Epithelial cell of proximal tubule (primary cell): Measurements from ENCODE around the gene SLC16A3. TPM values are rescaled to one million over a fixed set of nuclear protein-coding genes. Genes with fewer than 3 reads are reported as not detected.
A peak's percentile ranks its signal among the peaks of the same experiment; 100 is the strongest.

Experiments
- DNase-seq: peaks from one replicate; pipeline ENCODE4 v3.0.0-alpha.2; 2011; ENCODE audit warnings: low read depth
- H3K4me3 ChIP-seq: 2 replicates; pipeline ENCODE4 v1.5.1; 2011; ENCODE audit warnings: low read depth, mild to moderate bottlenecking, low read length
- CTCF ChIP-seq: conservative IDR thresholded peaks from 2 replicates; pipeline ENCODE4 v1.5.1; 2012; ENCODE audit warnings: low read depth, mild to moderate bottlenecking, low read length
- total RNA-seq: library from RNA; depleted of rRNA; stranded (reverse); fragments of >200 nt; gene quantifications from 2 replicates; pipeline ENCODE4 v1.2.3, GENCODE V29; 2015

The SLC16A3 gene
- total RNA-seq, 1 donor from 2014 or later, result 190 TPM

GRCh38 chr17:82269882-82270500, 41.1 kb downstream of the SLC16A3 start:
- H3K4me3 ChIP-seq, result no peak overlapping the region
- no peak for TF ChIP-seq CTCF
- DNase-seq, result no peak

DNA sequence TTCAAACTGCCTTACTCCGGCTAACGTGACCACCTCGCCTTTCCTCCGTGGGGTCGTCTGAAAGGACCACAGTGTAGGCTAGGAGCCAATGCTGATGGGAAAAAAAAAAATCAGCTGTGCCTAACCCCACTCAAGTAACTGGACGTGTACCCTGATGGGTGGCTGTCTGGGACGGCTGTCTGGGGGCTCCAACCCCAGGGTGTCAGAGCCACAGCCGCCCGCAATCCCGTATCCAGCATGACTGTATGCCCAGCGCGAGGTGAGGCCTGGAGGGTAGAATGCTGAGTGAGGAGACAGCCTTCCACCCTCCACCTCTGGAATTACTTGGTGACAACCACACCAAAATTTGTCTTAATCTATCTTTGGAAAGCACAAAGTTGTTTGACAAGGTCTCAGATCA, 41.8 kb downstream of the SLC16A3 start:
- TF ChIP-seq CTCF, result no peak
- no peak for DNase-seq
- H3K4me3 ChIP-seq, result no peak overlapping the region

GRCh38 chr17:82271401-82271800, 42.6 kb downstream of the SLC16A3 start:
- no peak for TF ChIP-seq CTCF
- peak overlapping the region; percentile 89 for H3K4me3 ChIP-seq
- no peak for DNase-seq

GRCh38 chr17:82272495-82273326, 43.9 kb downstream of the SLC16A3 start:
- peak overlapping the region; percentile 89 for H3K4me3 ChIP-seq
- TF ChIP-seq CTCF, result no peak
- no peak for DNase-seq

GRCh38 chr17:82273327-82274133, 44.7 kb downstream of the SLC16A3 start, which contains the start of gene CSNK1D:
CSNK1D (minus strand) TSS chr17:82273700; CDS start chr17:82273381, 319 bp downstream.
- no peak for DNase-seq
- TF ChIP-seq CTCF, result no peak
- peak within 1 kb of the TSS; percentile 89 for H3K4me3 ChIP-seq

DNA sequence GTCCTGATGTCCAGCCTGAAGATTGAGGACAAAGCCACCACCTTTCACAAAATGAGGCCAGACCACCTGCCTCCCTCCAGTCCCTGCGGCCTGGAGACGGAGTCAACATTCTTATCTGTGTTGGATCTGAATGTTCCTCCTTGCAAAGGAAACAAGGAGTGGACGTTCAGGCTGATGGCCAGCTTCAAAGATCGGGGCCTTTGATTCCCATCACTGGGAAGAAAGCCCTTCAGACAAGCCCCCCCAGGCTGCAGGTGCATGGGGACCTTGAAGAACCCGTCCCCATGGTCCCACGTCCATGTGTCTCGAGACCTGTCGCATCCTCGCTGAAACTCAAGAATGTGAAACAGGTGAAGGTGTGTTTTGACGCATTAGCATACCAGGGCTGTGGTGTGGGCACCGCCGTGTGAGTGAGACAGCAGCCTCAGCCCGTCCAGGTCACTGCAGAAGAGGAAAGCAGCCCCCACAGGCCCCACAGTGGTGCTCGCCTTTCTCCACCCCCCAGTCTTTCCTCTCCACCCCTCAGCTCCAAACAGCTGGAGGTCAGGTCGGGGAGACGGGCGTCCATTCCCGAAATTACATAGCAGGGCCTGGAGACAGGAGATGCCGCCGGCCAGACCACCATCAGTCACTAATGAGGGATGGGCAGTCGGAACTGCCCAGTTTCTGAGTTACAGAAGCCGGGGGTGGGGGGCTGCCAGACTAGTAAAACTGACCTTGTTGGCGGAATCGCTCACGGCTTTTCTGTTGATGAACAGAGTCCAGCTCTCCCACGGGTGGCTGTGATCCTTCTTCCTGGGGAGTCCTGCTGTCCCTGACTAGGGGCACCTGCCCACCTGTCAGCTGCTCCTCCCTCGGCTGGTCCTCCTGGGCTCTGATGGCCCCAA, 45.5 kb downstream of the SLC16A3 start:
- no peak for DNase-seq
- TF ChIP-seq CTCF, result no peak
- peak overlapping the region; percentile 89 for H3K4me3 ChIP-seq
